Right lobe of liver (tissue), 4 donors: ENCODE data around the gene CACFD1.

ENCODE experiments used
- POLR2A ChIP-seq: fragments of 450-650 bp; IDR thresholded peaks from one replicate; pipeline ENCODE4 v1.6.1; 2017; ENCODE audit warnings: antibody characterized with exemption, mild to moderate bottlenecking
- TF ChIP-seq, protein P1 (sequence below), 4 donors: fragments of 200-600 bp in 3 of 4; fragments of 450-650 bp in 1 of 4; IDR thresholded peaks; one replicate each; pipeline versions ENCODE4 v1.5.1 to v1.8.0; 2016 to 2022; ENCODE audit warnings: antibody characterized with exemption in 4 of 4, mild to moderate bottlenecking in 2 of 4
- donor health status: DM: no; HTN: no; CAD: no.
- donor health status: DM: no; HTN: no; CAD: no.
- donor health status: DM: no; HTN: yes; CAD: no.

DNA sequence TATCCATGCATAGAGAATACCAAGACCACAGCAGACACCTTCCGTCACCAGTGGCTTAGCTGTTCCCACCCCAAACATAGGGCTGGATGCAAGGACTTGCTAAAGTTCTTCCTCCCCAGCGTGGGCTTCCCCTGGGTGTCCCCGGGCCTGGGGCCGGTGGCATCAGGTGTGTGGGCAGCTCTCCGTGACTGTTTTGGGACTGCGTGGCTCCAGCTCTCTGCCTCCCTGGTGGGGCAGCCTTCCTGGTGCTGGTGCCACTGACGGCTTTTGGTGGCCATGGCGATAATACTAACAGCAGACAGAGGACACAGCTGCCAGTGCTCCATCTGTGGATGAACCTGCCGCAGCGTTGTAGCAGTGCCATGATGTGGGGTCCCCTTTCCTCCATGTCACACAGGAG, 4.9 kb downstream of the CACFD1 start:
- TF ChIP-seq POLR2A, result no peak
- TF ChIP-seq, protein P1, sequence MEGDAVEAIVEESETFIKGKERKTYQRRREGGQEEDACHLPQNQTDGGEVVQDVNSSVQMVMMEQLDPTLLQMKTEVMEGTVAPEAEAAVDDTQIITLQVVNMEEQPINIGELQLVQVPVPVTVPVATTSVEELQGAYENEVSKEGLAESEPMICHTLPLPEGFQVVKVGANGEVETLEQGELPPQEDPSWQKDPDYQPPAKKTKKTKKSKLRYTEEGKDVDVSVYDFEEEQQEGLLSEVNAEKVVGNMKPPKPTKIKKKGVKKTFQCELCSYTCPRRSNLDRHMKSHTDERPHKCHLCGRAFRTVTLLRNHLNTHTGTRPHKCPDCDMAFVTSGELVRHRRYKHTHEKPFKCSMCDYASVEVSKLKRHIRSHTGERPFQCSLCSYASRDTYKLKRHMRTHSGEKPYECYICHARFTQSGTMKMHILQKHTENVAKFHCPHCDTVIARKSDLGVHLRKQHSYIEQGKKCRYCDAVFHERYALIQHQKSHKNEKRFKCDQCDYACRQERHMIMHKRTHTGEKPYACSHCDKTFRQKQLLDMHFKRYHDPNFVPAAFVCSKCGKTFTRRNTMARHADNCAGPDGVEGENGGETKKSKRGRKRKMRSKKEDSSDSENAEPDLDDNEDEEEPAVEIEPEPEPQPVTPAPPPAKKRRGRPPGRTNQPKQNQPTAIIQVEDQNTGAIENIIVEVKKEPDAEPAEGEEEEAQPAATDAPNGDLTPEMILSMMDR (IDR thresholded peaks at IDR 0.05), result no peak
